Measurements from ENCODE around the gene HSFX3.
"Not testable (repeated sequence)": the region's sequence is repeated elsewhere in the genome, so short reads cannot be mapped to it uniquely, and the experiment has no call there.

Gene HSFX3

DNA sequence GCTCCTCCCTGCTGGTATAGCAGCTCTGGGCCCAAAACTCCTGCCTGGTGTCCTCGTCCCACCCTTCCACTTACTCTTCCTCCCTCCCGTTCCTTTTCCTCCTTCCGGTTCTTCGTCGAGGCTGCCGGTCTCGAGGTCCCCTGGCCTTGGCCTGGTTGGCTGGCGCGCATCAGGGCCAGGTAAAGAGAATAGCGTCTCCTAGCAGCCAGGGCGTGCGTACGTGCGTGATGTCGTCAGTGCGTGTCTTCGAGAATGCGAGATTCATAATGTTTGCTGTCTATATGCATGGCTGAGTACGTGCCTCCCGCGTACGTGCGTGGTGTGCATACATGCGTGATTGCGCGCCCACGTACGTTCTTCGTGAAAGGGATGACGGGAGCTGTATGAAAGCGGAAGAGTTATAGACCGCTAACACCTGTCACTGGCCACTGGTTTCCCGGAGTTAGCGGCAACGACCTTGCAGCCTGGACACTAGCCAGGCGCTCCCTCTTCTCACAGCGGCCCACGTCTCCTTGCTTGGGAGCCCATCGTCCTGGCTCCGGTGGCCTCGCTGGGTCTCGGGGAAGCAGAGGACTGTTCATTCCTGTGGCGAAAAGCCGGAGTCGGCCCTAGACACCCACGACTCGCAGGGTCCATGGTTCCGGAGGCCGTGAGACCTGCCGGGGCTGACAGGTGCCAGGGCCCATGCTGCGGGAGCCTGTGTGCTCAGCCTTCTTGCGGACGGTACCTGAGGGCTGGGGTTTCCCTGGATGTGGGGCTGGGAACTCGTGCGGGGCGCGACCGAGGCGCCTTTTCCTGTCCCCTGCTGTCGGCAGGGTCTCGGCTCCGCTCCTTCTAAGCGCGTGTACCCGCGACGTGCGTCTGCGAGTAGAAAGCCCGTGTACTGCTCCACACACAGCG, 8.9 kb downstream of the HSFX3 start, which contains the start of gene EOLA1:
Gene EOLA1 (plus strand): TSS at position 392 of the 900 bp plus-strand sequence. CDS start 4,619 bp downstream, outside the sequence.
- Histone ChIP-seq H3K4me1 (ENCODE audit: control insufficient read depth, insufficient read depth, low read length) (peaks cover 4% of the 10 kb centered on the region), H3K9ac (ENCODE audit: low read length) (peak within 1 kb of the TSS; percentile 70), H3K9me3 (ENCODE audit: control insufficient read depth, low read length) (no peaks in the 10 kb centered on the region), H3K27me3 (ENCODE audit: control insufficient read depth, insufficient read depth, low read length) (no peaks in the 10 kb centered on the region), H3K36me3 (ENCODE audit: control insufficient read depth, insufficient read depth, low read length) (no peaks in the 10 kb centered on the region), H3K4me3 (ENCODE audit: low read length) (peak within 1 kb of the TSS; percentile 56)

GRCh38 chrX:149540131-149540620, 9.5 kb downstream of the HSFX3 start:
- Histone ChIP-seq H3K9me3 (ENCODE audit: control insufficient read depth, low read length) (no peaks in the 10 kb centered on the region), H3K9ac (ENCODE audit: low read length) (peak overlapping the region; percentile 61), H3K27me3 (ENCODE audit: control insufficient read depth, insufficient read depth, low read length) (no peaks in the 10 kb centered on the region), H3K4me1 (ENCODE audit: control insufficient read depth, insufficient read depth, low read length) (peaks cover 4% of the 10 kb centered on the region), H3K4me3 (ENCODE audit: low read length) (peak overlapping the region; percentile 56), H3K36me3 (ENCODE audit: control insufficient read depth, insufficient read depth, low read length) (no peaks in the 10 kb centered on the region)

DNA sequence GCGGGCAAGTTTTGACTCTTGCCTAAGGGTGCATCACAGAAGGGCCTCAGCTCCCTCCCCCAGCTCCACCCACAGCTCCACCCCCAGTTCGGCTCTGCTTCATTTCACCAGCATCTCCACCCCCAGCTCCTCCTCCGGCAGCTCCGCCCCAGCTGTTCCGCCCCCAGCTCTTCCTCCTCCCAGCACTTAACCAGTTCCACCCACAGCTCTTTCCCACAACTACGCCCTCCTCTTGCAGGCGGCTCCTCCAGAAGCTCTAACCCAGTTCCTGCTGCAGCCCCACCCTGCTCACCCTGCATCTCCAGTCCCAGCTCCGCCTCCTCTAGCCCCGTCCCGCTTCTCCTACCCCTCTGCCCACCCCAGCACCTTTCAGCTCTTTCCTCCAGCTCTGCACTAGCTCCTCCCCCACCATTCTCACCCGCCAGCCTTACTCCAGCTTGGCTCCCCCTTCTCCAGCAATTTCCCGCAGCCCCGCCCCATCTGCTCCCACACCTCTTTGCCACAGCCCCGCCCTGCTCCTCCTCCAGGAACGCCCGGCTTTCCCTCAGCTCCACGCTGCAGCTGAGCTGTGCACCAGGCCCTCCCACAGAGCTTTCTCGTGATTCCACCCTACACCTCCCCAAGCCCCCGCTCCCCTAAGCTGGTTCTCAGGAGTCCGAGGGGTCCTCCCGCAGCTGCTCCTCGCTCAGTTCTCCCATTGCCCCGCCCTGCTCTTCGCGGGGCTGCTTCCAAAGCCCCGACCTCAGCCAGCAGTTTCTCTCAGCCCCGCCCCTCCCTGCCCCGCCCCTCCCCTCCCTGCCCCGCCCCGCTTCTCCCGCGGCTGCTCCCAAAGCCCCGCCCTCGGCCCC, 10.2 kb downstream of the HSFX3 start:
- no peaks in the 10 kb centered on the region for H3K36me3 ChIP-seq (ENCODE audit: control insufficient read depth, insufficient read depth, low read length)
- H3K9me3 ChIP-seq (ENCODE audit: control insufficient read depth, low read length): no peaks in the 10 kb centered on the region
- no peak overlapping the region for H3K9ac ChIP-seq (ENCODE audit: low read length)
- no peak overlapping the region for H3K4me3 ChIP-seq (ENCODE audit: low read length)
- H3K4me1 ChIP-seq (ENCODE audit: control insufficient read depth, insufficient read depth, low read length): peaks cover 4% of the 10 kb centered on the region
- H3K27me3 ChIP-seq (ENCODE audit: control insufficient read depth, insufficient read depth, low read length): no peaks in the 10 kb centered on the region

DNA sequence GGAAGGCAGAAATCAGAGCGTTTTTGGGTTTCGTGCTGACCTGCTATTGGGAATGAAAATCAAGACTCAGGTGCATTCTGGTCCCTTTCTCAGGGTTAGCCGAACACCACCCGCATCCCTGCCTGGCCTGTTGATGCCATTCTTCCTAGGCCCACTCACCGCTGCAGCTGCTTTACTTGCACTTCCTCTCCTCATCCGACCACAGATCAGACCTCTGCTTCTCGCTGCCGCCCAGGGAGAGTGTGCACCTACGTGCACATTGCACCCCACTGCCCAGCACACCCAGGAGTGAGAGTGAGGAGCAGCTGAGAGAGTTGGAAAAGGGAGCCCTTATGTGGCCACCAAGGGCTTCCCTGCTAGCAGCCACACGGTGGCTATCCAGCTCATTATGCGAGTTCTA, 12.2 kb downstream of the HSFX3 start:
- not testable (repeated sequence) for H3K9ac ChIP-seq (ENCODE audit: low read length); H3K36me3 ChIP-seq (ENCODE audit: control insufficient read depth, insufficient read depth, low read length); H3K9me3 ChIP-seq (ENCODE audit: control insufficient read depth, low read length); H3K4me3 ChIP-seq (ENCODE audit: low read length); H3K4me1 ChIP-seq (ENCODE audit: control insufficient read depth, insufficient read depth, low read length); H3K27me3 ChIP-seq (ENCODE audit: control insufficient read depth, insufficient read depth, low read length)

- not testable (repeated sequence) for H3K4me1 ChIP-seq (ENCODE audit: control insufficient read depth, insufficient read depth, low read length)
These were observed 14.7 kb downstream of the HSFX3 start for GRCh38 chrX:149534926-149535602.

DNA sequence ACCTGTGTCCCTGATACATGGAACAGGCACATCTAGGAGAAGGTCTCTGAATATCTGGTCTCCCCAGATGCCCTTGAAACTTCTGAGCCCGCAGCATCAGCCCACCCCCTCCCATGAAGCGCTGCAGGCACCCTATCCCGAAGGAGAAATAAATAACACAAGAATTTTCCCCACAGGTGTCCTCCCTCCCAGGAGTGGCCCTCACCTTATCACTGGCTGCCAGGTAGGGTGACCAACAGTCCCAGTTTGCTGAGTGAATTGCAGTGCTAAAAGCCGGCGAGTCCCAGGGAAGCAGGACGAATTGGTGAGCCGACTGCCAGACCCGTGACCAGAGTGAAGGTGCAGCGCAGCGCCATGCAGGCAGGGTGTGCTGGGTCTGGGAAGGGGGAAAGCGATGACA, 15.7 kb downstream of the HSFX3 start:
- H3K9me3 ChIP-seq (ENCODE audit: control insufficient read depth, low read length); H3K4me1 ChIP-seq (ENCODE audit: control insufficient read depth, insufficient read depth, low read length); H3K27me3 ChIP-seq (ENCODE audit: control insufficient read depth, insufficient read depth, low read length); H3K36me3 ChIP-seq (ENCODE audit: control insufficient read depth, insufficient read depth, low read length); H3K9ac ChIP-seq (ENCODE audit: low read length); H3K4me3 ChIP-seq (ENCODE audit: low read length): not testable (repeated sequence)

More at GRCh38 chrX:149534926-149535602, 14.7 kb downstream of the HSFX3 start:
- not testable (repeated sequence) for H3K36me3 ChIP-seq (ENCODE audit: control insufficient read depth, insufficient read depth, low read length); H3K9ac ChIP-seq (ENCODE audit: low read length); H3K27me3 ChIP-seq (ENCODE audit: control insufficient read depth, insufficient read depth, low read length); H3K9me3 ChIP-seq (ENCODE audit: control insufficient read depth, low read length); H3K4me3 ChIP-seq (ENCODE audit: low read length)

DNA sequence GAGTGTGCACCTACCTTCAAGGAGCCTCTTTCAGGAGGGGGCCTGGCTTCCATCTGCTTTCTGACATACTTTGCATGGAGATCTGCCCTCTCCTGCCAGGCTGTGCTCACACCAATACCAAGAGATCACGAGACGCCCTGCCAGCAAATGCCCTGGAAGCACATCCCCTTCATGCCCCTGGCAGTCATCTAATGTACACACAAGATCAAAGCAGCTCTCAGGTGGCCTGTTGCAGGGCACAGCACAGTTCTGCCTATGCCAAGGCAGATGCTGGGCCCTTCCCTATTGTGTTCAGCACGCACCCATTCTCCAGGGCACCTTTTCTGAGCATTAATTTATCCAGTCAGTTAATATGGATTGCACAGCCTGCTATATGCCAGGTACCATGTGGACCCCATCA, 16.9 kb downstream of the HSFX3 start:
- H3K4me3 ChIP-seq (ENCODE audit: low read length); H3K27me3 ChIP-seq (ENCODE audit: control insufficient read depth, insufficient read depth, low read length); H3K4me1 ChIP-seq (ENCODE audit: control insufficient read depth, insufficient read depth, low read length); H3K9me3 ChIP-seq (ENCODE audit: control insufficient read depth, low read length); H3K9ac ChIP-seq (ENCODE audit: low read length); H3K36me3 ChIP-seq (ENCODE audit: control insufficient read depth, insufficient read depth, low read length): not testable (repeated sequence)

- Histone ChIP-seq H3K36me3 (ENCODE audit: control insufficient read depth, insufficient read depth, low read length) (no peaks in the 10 kb centered on the region), H3K9me3 (ENCODE audit: control insufficient read depth, low read length) (no peaks in the 10 kb centered on the region), H3K27me3 (ENCODE audit: control insufficient read depth, insufficient read depth, low read length) (no peaks in the 10 kb centered on the region), H3K9ac (ENCODE audit: low read length) (no peak overlapping the region), H3K4me1 (ENCODE audit: control insufficient read depth, insufficient read depth, low read length) (no peaks in the 10 kb centered on the region), H3K4me3 (ENCODE audit: low read length) (no peak overlapping the region)
These were observed 18.1 kb downstream of the HSFX3 start for GRCh38 chrX:149531599-149531998.

GRCh38 chrX:149528381-149528780, 21.3 kb downstream of the HSFX3 start:
- Histone ChIP-seq H3K4me3 (ENCODE audit: low read length) (no peak overlapping the region), H3K9ac (ENCODE audit: low read length) (no peak overlapping the region), H3K27me3 (ENCODE audit: control insufficient read depth, insufficient read depth, low read length) (no peaks in the 10 kb centered on the region), H3K36me3 (ENCODE audit: control insufficient read depth, insufficient read depth, low read length) (no peaks in the 10 kb centered on the region), H3K9me3 (ENCODE audit: control insufficient read depth, low read length) (no peaks in the 10 kb centered on the region), H3K4me1 (ENCODE audit: control insufficient read depth, insufficient read depth, low read length) (no peaks in the 10 kb centered on the region)

DNA sequence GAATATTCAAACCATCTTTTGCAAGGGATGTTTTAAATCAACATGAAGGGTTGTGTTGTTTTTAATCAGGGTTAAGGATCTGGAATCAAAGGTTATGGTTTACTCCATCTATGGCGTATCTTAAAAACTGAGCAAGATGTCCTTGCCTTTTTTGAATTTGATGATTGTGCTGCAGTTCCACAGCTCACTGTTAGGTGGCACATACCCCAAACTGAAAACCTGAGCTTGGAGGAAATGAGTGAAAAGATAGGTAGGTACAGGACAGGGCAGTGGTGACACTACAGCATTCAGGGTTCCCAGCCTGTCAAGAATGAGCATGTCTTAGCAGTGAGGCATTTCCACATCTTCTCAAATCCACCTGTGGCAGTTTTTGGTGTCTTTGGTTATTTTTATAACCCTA, 22.0 kb downstream of the HSFX3 start:
- no peaks in the 10 kb centered on the region for H3K9me3 ChIP-seq (ENCODE audit: control insufficient read depth, low read length)
- no peaks in the 10 kb centered on the region for H3K36me3 ChIP-seq (ENCODE audit: control insufficient read depth, insufficient read depth, low read length)
- H3K4me3 ChIP-seq (ENCODE audit: low read length): no peak overlapping the region
- H3K4me1 ChIP-seq (ENCODE audit: control insufficient read depth, insufficient read depth, low read length): peaks cover 6% of the 10 kb centered on the region
- H3K9ac ChIP-seq (ENCODE audit: low read length): no peak overlapping the region
- no peaks in the 10 kb centered on the region for H3K27me3 ChIP-seq (ENCODE audit: control insufficient read depth, insufficient read depth, low read length)

- not testable (repeated sequence) for H3K9ac ChIP-seq (ENCODE audit: low read length); H3K36me3 ChIP-seq (ENCODE audit: control insufficient read depth, insufficient read depth, low read length); H3K9me3 ChIP-seq (ENCODE audit: control insufficient read depth, low read length); H3K4me3 ChIP-seq (ENCODE audit: low read length); H3K27me3 ChIP-seq (ENCODE audit: control insufficient read depth, insufficient read depth, low read length)
- peaks cover 13% of the 10 kb centered on the region for H3K4me1 ChIP-seq (ENCODE audit: control insufficient read depth, insufficient read depth, low read length)
These were observed 23.2 kb downstream of the HSFX3 start for GRCh38 chrX:149526318-149527033.
